K562 (cell line): ENCODE measurements around the gene KCTD19. TPM values are rescaled to one million over a fixed set of nuclear protein-coding genes. Genes with fewer than 3 reads are reported as not detected.

Source experiments
- CCNT2 ChIP-seq: IDR thresholded peaks from 2 replicates; pipeline ENCODE4 v1.6.1; 2011; ENCODE audit warnings: borderline replicate concordance, low read depth, mild to moderate bottlenecking, moderate library complexity, mixed read lengths, low read length; ENCODE audit not compliant: insufficient read length; ENCODE audit errors: extremely low read depth
- FOXJ3 ChIP-seq: sonication (generic); formaldehyde crosslinking; IDR thresholded peaks from 2 replicates; pipeline ENCODE4 v1.4.0; 2020; ENCODE audit warnings: mild to moderate bottlenecking, missing genetic modification reagents
- FUS ChIP-seq: fragments of 200-400 bp; formaldehyde crosslinking; optimal IDR thresholded peaks from 2 replicates; pipeline ENCODE3; 2017; ENCODE audit warnings: low read depth, low read length
- HMG20B ChIP-seq: fragments of 250-450 bp; sonication (Bioruptor Pico); IDR thresholded peaks from 2 replicates; pipeline ENCODE4 v1.5.0; 2021; ENCODE audit warnings: mild to moderate bottlenecking
- NFIC ChIP-seq: fragments of 450-650 bp; IDR thresholded peaks from 2 replicates; pipeline ENCODE4 v1.6.1; 2017; ENCODE audit warnings: mild to moderate bottlenecking, inconsistent platforms
- NR2C2 ChIP-seq, 2 experiments: fragments of 200-800 bp in 1 of 2; sonication (Bioruptor generic) in 1 of 2; sonication (generic) in 1 of 2; formaldehyde crosslinking in 1 of 2; IDR thresholded peaks; 2 replicates each; pipeline versions ENCODE4 v1.6.1 to v1.8.0; 2016 to 2022; ENCODE audit warnings: mild to moderate bottlenecking in 1 of 2, missing compliant biosample characterization in 1 of 2, missing genetic modification characterization in 1 of 2, missing genetic modification reagents in 1 of 2
- REST ChIP-seq, 2 experiments: fragments of 450-650 bp; formaldehyde crosslinking in 1 of 2; IDR thresholded peaks; 2 replicates each; pipeline versions ENCODE4 v1.4.0 to v1.6.1; 2014 to 2020; ENCODE audit warnings: mild to moderate bottlenecking in 2 of 2, borderline replicate concordance in 1 of 2, low read depth in 1 of 2
- SOX6 ChIP-seq: fragments of 450-650 bp; IDR thresholded peaks from 2 replicates; pipeline ENCODE4 v1.6.1; 2014; ENCODE audit warnings: mild to moderate bottlenecking
- TARDBP ChIP-seq: fragments of 450-650 bp; IDR thresholded peaks from 2 replicates; pipeline ENCODE4 v1.6.1; 2016
- XRCC3 ChIP-seq: fragments of 450-650 bp; IDR thresholded peaks from 2 replicates; pipeline ENCODE4 v1.6.1; 2017; ENCODE audit warnings: mild to moderate bottlenecking, moderate library complexity
- ZFP36 ChIP-seq: fragments of 150-350 bp; IDR thresholded peaks from 2 replicates; pipeline ENCODE4 v1.6.1; 2018; ENCODE audit warnings: low read length, low read depth; ENCODE audit not compliant: partially characterized antibody
- polyA plus RNA-seq, 8 experiments: library from polyadenylated mRNA; depleted of rRNA in 4 of 8; stranded (reverse) in 5 of 8; unstranded in 3 of 8; fragments of >200 nt; fragmentation: Nextera tagmentation in 2 of 8; fragmentation: Illumina TruSeq in 1 of 8; extraction: Ambion mirVana in 2 of 8; extraction: Trizol in 1 of 8; gene quantifications; 2 replicates each; pipeline versions ENCODE4 v1.2.1 to v1.2.3, GENCODE V29; 2011 to 2014; ENCODE audit warnings: inconsistent platforms in 1 of 8, missing spikeins in 1 of 8
- total RNA-seq, 7 experiments: library from RNA; depleted of rRNA in 6 of 7; stranded (reverse); fragments of >200 nt in 6 of 7; fragmentation: Illumina TruSeq in 2 of 7; extraction: Trizol in 2 of 7; gene quantifications; 2 replicates each; pipeline versions ENCODE4 v1.2.1 to v1.2.3, GENCODE V29; 2011 to 2021; ENCODE audit warnings: low replicate concordance in 1 of 7
- TF ChIP-seq, protein P1 (sequence below): IDR thresholded peaks from 2 replicates; pipeline ENCODE4 v1.6.1; 2011; ENCODE audit warnings: borderline replicate concordance, low read depth, mild to moderate bottlenecking, moderate library complexity, low read length; ENCODE audit not compliant: insufficient read depth, poor library complexity, severe bottlenecking
- TF ChIP-seq, protein P2 (sequence below): sonication (generic); formaldehyde crosslinking; IDR thresholded peaks from 2 replicates; pipeline ENCODE4 v1.8.0; 2022; ENCODE audit warnings: mild to moderate bottlenecking, missing genetic modification reagents, borderline replicate concordance

The KCTD19 gene
- total and polyA plus RNA-seq, 9 of the 15 experiments (the other 6 are each of a cell fraction or from before 2014, with no cell fraction given), result 0.03 to 0.91 (median 0.22) TPM; not detected in 2

- TF ChIP-seq, protein P1, sequence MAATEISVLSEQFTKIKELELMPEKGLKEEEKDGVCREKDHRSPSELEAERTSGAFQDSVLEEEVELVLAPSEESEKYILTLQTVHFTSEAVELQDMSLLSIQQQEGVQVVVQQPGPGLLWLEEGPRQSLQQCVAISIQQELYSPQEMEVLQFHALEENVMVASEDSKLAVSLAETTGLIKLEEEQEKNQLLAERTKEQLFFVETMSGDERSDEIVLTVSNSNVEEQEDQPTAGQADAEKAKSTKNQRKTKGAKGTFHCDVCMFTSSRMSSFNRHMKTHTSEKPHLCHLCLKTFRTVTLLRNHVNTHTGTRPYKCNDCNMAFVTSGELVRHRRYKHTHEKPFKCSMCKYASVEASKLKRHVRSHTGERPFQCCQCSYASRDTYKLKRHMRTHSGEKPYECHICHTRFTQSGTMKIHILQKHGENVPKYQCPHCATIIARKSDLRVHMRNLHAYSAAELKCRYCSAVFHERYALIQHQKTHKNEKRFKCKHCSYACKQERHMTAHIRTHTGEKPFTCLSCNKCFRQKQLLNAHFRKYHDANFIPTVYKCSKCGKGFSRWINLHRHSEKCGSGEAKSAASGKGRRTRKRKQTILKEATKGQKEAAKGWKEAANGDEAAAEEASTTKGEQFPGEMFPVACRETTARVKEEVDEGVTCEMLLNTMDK, result peak; percentile 50
- TF ChIP-seq, protein P2, sequence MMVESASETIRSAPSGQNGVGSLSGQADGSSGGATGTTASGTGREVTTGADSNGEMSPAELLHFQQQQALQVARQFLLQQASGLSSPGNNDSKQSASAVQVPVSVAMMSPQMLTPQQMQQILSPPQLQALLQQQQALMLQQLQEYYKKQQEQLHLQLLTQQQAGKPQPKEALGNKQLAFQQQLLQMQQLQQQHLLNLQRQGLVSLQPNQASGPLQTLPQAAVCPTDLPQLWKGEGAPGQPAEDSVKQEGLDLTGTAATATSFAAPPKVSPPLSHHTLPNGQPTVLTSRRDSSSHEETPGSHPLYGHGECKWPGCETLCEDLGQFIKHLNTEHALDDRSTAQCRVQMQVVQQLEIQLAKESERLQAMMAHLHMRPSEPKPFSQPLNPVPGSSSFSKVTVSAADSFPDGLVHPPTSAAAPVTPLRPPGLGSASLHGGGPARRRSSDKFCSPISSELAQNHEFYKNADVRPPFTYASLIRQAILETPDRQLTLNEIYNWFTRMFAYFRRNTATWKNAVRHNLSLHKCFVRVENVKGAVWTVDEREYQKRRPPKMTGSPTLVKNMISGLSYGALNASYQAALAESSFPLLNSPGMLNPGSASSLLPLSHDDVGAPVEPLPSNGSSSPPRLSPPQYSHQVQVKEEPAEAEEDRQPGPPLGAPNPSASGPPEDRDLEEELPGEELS (CRISPR knock-in tag), result no peak
- TF ChIP-seq ZFP36 (no peak), REST (IDR thresholded peaks at IDR 0.05; ENCODE audit: borderline replicate concordance) (peak; percentile 97), REST (CRISPR knock-in tag; IDR thresholded peaks at IDR 0.05; ENCODE audit: low read depth) (no peak), FUS (no peak), NR2C2 (CRISPR knock-in tag; IDR thresholded peaks at IDR 0.05) (no peak), NR2C2 (tag; IDR thresholded peaks at IDR 0.05) (no peak), FOXJ3 (no peak), HMG20B (CRISPR knock-in tag) (no peak), NFIC (peak; percentile 20; the same call in 1 of the 2 replicates), SOX6 (peak; percentile 35; the same call in 1 of the 2 replicates), XRCC3 (no peak), CCNT2 (no peak), TARDBP (no peak)
These were observed 66.0 kb downstream of the KCTD19 start (continued) for GRCh38 chr16:67260426-67261063.
